HG02943 (cell line): ENCODE data around the gene ZFP1.
A peak's percentile ranks its signal among the peaks of the same experiment; 100 is the strongest.

Source experiments
- ATAC-seq: cut with Tn5 transposase; IDR thresholded peaks from one replicate; pipeline ENCODE4 v1.9.1; 2021; ENCODE audit warnings: mild to moderate bottlenecking, low read depth, moderate library complexity; ENCODE audit not compliant: unreplicated experiment

ZFP1 gene

GRCh38 chr16:75148311-75149195 lies at the start of gene ZFP1:
TSS of gene ZFP1 (plus strand) at chr16:75148524. CDS start at chr16:75152952, 4,428 bp downstream.
- ATAC-seq = peak; percentile 86

GRCh38 chr16:75099075-75099667 lies 49.2 kb upstream of the ZFP1 start:
- ATAC-seq = no peak

GRCh38 chr16:75099738-75100602 lies 48.4 kb upstream of the ZFP1 start:
- peak; percentile 63 for ATAC-seq

GRCh38 chr16:75100603-75100990 lies 47.7 kb upstream of the ZFP1 start:
- no peak for ATAC-seq

GRCh38 chr16:75101635-75102034 lies 46.7 kb upstream of the ZFP1 start:
- no peak for ATAC-seq

GRCh38 chr16:75102595-75102994 lies 45.7 kb upstream of the ZFP1 start:
- ATAC-seq = no peak

GRCh38 chr16:75103994-75104393 lies 44.3 kb upstream of the ZFP1 start:
- no peak for ATAC-seq

- ATAC-seq = no peak
These were observed 43.5 kb upstream of the ZFP1 start for GRCh38 chr16:75104836-75105235.

GRCh38 chr16:75105306-75106061 lies 42.8 kb upstream of the ZFP1 start:
- no peak for ATAC-seq

GRCh38 chr16:75106351-75107274 lies 41.7 kb upstream of the ZFP1 start:
- no peak for ATAC-seq

- ATAC-seq = no peak
These were observed 40.8 kb upstream of the ZFP1 start for GRCh38 chr16:75107505-75107904.

- ATAC-seq = no peak
These were observed 39.3 kb upstream of the ZFP1 start for GRCh38 chr16:75108792-75109731.

GRCh38 chr16:75109732-75110243 lies 38.5 kb upstream of the ZFP1 start:
- no peak for ATAC-seq

- peak; percentile 64 for ATAC-seq
These were observed 37.4 kb upstream of the ZFP1 start for GRCh38 chr16:75110637-75111513.

GRCh38 chr16:75111514-75111940 lies 36.8 kb upstream of the ZFP1 start:
- ATAC-seq = no peak

GRCh38 chr16:75111961-75112733 lies 36.2 kb upstream of the ZFP1 start:
- no peak for ATAC-seq
